Natural killer cell (primary cell): ENCODE data around the gene DIPK1A. TPM values are rescaled to one million over a fixed set of nuclear protein-coding genes. Genes with fewer than 3 reads are reported as not detected.
A peak's percentile ranks its signal among the peaks of the same experiment; 100 is the strongest.

Source experiments
- ATAC-seq, 3 donors: fragments of 150-1000 bp in 2 of 3; fragments of 200-7000 bp in 1 of 3; cut with Tn5 transposase; 1 replicate in 1 of 3; 2 replicates in 2 of 3; pipeline ENCODE4 v1.10.0; 2021; ENCODE audit warnings: mild to moderate bottlenecking in 2 of 3, moderate library complexity in 2 of 3
- DNase-seq, 2 donors: peaks; one replicate each; pipeline versions ENCODE4 v3.0.0 to v3.0.0-alpha.2; 2013 to 2021; ENCODE audit warnings: mixed read lengths in 1 of 2
- H3K27ac ChIP-seq: one replicate; pipeline ENCODE4 v1.5.1; 2013; ENCODE audit warnings: mild to moderate bottlenecking, low read length
- H3K27me3 ChIP-seq: one replicate; pipeline ENCODE4 v1.6.1; 2013; ENCODE audit warnings: low read length; ENCODE audit not compliant: control insufficient read depth, insufficient read depth
- H3K36me3 ChIP-seq: one replicate; pipeline ENCODE4 v1.6.1; 2013; ENCODE audit warnings: low read length; ENCODE audit not compliant: control insufficient read depth, insufficient read depth
- H3K4me1 ChIP-seq: one replicate; pipeline ENCODE4 v1.6.1; 2013; ENCODE audit warnings: low read length; ENCODE audit not compliant: control insufficient read depth, insufficient read depth
- H3K4me3 ChIP-seq: one replicate; pipeline ENCODE4 v1.5.1; 2013; ENCODE audit warnings: low read length
- H3K9me3 ChIP-seq: one replicate; pipeline ENCODE4 v1.6.1; 2013; ENCODE audit warnings: low read length; ENCODE audit not compliant: control insufficient read depth, insufficient read depth
- H3K27ac Mint-ChIP-seq, 2 donors: one replicate each; pipeline ENCODE4 v1.8.0; 2022; ENCODE audit warnings: mild to moderate bottlenecking in 2 of 2, mixed read lengths in 2 of 2, moderate library complexity in 1 of 2
- H3K27me3 Mint-ChIP-seq, 2 donors: one replicate each; pipeline ENCODE4 v1.8.0; 2022; ENCODE audit warnings: low read depth in 2 of 2, mixed read lengths in 2 of 2
- H3K36me3 Mint-ChIP-seq: one replicate; pipeline ENCODE4 v1.8.0; 2022; ENCODE audit warnings: mixed read lengths
- H3K4me1 Mint-ChIP-seq, 2 donors: one replicate each; pipeline ENCODE4 v1.8.0; 2022; ENCODE audit warnings: mixed read lengths in 2 of 2
- H3K4me3 Mint-ChIP-seq: one replicate; pipeline ENCODE4 v1.8.0; 2022; ENCODE audit warnings: mild to moderate bottlenecking, moderate library complexity, mixed read lengths
- H3K9me3 Mint-ChIP-seq, 2 donors: one replicate each; pipeline ENCODE4 v1.8.0; 2022; ENCODE audit warnings: mixed read lengths in 2 of 2
- WGBS: methylation state at CpG from one replicate; pipeline ENCODE4 v1.1.7; 2013; ENCODE audit warnings: missing lambda C conversion rate; ENCODE audit not compliant: insufficient coverage; 5-methylcytosine and 5-hydroxymethylcytosine counted together
- intact Hi-C: fragments of 100-400 bp; cut with micrococcal nuclease; formaldehyde crosslinking; loops from one replicate; pipeline ENCODE4 v1.14.2; 2022
- total RNA-seq, 4 donors: library from RNA; stranded (reverse); fragments of 120-200 nt in 1 of 4; gene quantifications; one replicate each; pipeline versions ENCODE4 v1.2.3 to v1.2.4, GENCODE V29; 2013 to 2022
- TF ChIP-seq, protein P1 (sequence below): fragments of 200-600 bp; IDR thresholded peaks from one replicate; pipeline ENCODE4 v1.8.0; 2022; ENCODE audit warnings: antibody characterized with exemption

The DIPK1A gene
- total RNA-seq, 3 donors from 2014 or later (not counting 1 experiment from before 2014, with no cell fraction given) = 7.0 to 11.3 (median 11.2) TPM

DNA sequence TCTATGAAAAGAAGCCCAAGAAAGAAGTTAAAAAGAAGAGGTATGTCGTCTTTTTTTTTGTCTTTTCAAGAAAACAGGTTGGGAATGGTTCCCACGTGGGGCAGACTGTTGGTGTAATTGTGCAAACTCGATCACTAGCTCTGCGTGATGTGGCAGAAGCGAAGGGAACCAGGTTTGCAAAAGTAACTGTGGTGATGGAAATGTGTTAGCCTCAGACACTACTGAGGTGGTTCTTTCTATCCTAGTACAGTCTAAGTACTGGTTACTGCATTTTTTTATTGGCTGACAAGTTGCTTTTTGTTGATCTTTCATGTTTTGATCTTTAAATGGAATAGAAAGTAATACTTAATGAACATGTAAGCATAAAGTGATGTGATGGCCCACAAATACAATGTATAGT, 120.7 kb downstream of the DIPK1A start:
- H3K4me3 Mint-ChIP-seq = peak overlapping the region; percentile 32
- Histone ChIP-seq H3K27me3 (no peaks in the 10 kb centered on the region), H3K9me3 (no peaks in the 10 kb centered on the region), H3K27ac (peak overlapping the region; percentile 31), H3K36me3 (peaks cover 88% of the 10 kb centered on the region), H3K4me1 (peaks cover 9% of the 10 kb centered on the region), H3K4me3 (no peak overlapping the region)
- peak overlapping the region; percentile 88 to 98 for H3K27ac Mint-ChIP-seq
- 40% methylated on average over 5 of the region's 5 CpGs for WGBS
- H3K9me3 Mint-ChIP-seq = no peaks in the 10 kb centered on the region
- TF ChIP-seq, protein P1, sequence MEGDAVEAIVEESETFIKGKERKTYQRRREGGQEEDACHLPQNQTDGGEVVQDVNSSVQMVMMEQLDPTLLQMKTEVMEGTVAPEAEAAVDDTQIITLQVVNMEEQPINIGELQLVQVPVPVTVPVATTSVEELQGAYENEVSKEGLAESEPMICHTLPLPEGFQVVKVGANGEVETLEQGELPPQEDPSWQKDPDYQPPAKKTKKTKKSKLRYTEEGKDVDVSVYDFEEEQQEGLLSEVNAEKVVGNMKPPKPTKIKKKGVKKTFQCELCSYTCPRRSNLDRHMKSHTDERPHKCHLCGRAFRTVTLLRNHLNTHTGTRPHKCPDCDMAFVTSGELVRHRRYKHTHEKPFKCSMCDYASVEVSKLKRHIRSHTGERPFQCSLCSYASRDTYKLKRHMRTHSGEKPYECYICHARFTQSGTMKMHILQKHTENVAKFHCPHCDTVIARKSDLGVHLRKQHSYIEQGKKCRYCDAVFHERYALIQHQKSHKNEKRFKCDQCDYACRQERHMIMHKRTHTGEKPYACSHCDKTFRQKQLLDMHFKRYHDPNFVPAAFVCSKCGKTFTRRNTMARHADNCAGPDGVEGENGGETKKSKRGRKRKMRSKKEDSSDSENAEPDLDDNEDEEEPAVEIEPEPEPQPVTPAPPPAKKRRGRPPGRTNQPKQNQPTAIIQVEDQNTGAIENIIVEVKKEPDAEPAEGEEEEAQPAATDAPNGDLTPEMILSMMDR = no peak
- ATAC-seq (peak; percentile 86 to 89 (median 87)), DNase-seq (peak in 1 of 2 donors; percentile 47)
- intact Hi-C loops = no loop called here
- peaks cover 30% of the 10 kb centered on the region for H3K36me3 Mint-ChIP-seq
- H3K4me1 Mint-ChIP-seq = peaks cover 48 to 50% of the 10 kb centered on the region in 2 donors
- H3K27me3 Mint-ChIP-seq = no peaks in the 10 kb centered on the region

DNA sequence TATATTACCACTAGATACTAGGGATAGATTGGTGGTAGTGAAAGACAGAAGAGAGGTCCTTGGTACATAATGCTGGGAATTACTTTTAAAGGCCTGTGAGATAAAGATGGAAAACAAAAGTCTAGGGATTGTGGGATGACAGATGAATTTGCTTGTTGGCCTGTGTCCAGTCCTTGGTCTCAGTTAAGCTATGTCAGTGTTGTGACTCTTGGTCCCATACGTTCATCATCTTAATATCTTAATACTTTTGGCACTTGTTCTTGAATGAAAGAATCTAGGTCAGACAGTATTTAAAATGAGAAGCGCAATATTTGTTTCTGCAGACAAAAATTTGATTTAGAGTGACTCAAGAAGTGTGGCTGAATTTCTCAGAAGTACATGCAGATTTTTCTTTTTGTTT, 121.8 kb downstream of the DIPK1A start:
- TF ChIP-seq, protein P1 = no peak
- no peak overlapping the region for H3K4me3 Mint-ChIP-seq
- WGBS = 70% methylated on average over 1 of the region's 2 CpGs

DNA sequence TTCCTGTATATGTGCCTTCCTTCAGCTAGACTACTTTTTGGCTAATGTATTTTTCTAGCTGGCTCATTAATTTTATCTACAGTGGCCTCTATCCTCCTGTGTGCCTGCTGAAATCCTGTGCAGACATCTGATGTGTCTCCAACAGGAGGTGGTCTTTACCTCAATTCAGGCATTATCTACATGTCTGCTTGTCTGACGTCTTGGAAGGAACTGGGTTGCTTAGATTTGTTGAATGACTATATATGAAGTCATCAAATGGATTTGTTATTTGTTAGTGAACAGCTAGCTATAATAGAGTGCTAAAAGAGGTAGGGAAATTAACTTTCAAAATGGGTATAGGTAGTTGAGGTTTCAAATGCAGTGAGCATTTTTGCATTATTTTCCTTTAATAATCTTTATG, 122.7 kb downstream of the DIPK1A start:
- H3K27me3 ChIP-seq = no peaks in the 10 kb centered on the region
- peaks cover 69 to 70% of the 10 kb centered on the region in 2 donors for H3K4me1 Mint-ChIP-seq
- WGBS = 42% methylated on average over 1 of the region's 1 CpG
- H3K4me1 ChIP-seq = peaks cover 23% of the 10 kb centered on the region
- H3K9me3 ChIP-seq = no peaks in the 10 kb centered on the region
- no peaks in the 10 kb centered on the region for H3K9me3 Mint-ChIP-seq
- no peak overlapping the region for H3K4me3 Mint-ChIP-seq
- intact Hi-C loops = no loop called here
- DNase-seq = no peak
- H3K27ac Mint-ChIP-seq = peak overlapping the region; percentile 88 to 98
- TF ChIP-seq, protein P1 = no peak
- H3K36me3 ChIP-seq = peaks cover 95% of the 10 kb centered on the region
- no peak overlapping the region for H3K27ac ChIP-seq
- ATAC-seq = no peak
- peaks cover 22% of the 10 kb centered on the region for H3K36me3 Mint-ChIP-seq
- no peaks in the 10 kb centered on the region for H3K27me3 Mint-ChIP-seq
- H3K4me3 ChIP-seq = no peak overlapping the region

More for the DNA sequence above, 121.8 kb downstream of the DIPK1A start:
- Histone ChIP-seq H3K9me3 (no peaks in the 10 kb centered on the region), H3K27me3 (no peaks in the 10 kb centered on the region), H3K36me3 (peaks cover 95% of the 10 kb centered on the region), H3K4me1 (peaks cover 18% of the 10 kb centered on the region), H3K27ac (no peak overlapping the region), H3K4me3 (no peak overlapping the region)
- Mint-ChIP-seq H3K27me3 (no peaks in the 10 kb centered on the region), H3K36me3 (peaks cover 30% of the 10 kb centered on the region), H3K4me1 (peaks cover 60 to 61% of the 10 kb centered on the region in 2 donors), H3K9me3 (no peaks in the 10 kb centered on the region), H3K27ac (peak overlapping the region; percentile 88 to 98)
- DNase-seq (no peak), ATAC-seq (no peak)
- intact Hi-C loops = no loop called here

DNA sequence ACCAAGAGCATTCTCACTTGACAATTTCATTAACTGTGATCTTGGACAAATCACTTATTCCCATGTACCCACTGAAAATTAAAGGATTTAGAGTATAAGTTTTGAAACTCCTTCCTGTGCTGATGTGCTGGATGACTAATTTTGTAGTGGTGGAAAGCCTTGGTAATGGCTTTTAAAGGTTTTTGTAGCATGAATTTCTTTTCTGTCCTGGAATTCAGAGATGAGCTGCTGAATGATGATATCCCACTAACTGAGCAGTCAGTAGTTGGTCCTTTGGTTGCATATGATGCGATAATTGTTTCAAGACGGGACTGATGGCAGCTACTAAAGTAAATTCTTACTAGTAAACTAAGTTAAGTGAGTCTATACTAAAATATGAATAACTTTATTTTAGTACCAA, 124.2 kb downstream of the DIPK1A start:
- H3K27me3 Mint-ChIP-seq = no peaks in the 10 kb centered on the region
- no peaks in the 10 kb centered on the region for H3K9me3 Mint-ChIP-seq
- DNase-seq (no peak), ATAC-seq (no peak)
- Histone ChIP-seq H3K27ac (no peak overlapping the region), H3K36me3 (peaks cover 81% of the 10 kb centered on the region), H3K4me1 (peaks cover 29% of the 10 kb centered on the region), H3K9me3 (no peaks in the 10 kb centered on the region), H3K4me3 (no peak overlapping the region), H3K27me3 (no peaks in the 10 kb centered on the region)
- TF ChIP-seq, protein P1 = no peak
- intact Hi-C loops = no loop called here
- peaks cover 14% of the 10 kb centered on the region for H3K36me3 Mint-ChIP-seq
- WGBS = no CpG with 5 or more reads among the region's 2 CpGs
- peaks cover 83 to 85% of the 10 kb centered on the region in 2 donors for H3K4me1 Mint-ChIP-seq
- H3K27ac Mint-ChIP-seq = peak overlapping the region; percentile 88 to 98
- H3K4me3 Mint-ChIP-seq = no peak overlapping the region
